Activated CD8-positive, alpha-beta T cell treated with anti-CD3 and anti-CD28 coated beads for 36 hours (primary cell): Measurements from ENCODE around the gene SRC. TPM values are rescaled to one million over a fixed set of nuclear protein-coding genes. Genes with fewer than 3 reads are reported as not detected.

Experiments
- ATAC-seq: fragments of 200-7000 bp; cut with Tn5 transposase; one replicate; pipeline ENCODE4 v1.10.0; 2021; ENCODE audit warnings: mild to moderate bottlenecking, moderate library complexity
- CTCF ChIA-PET: fragments of 350-600 bp; sonication (Branson Sonifier 250); formaldehyde crosslinking; loops from one replicate; lab custom pipeline; 2021; ENCODE audit warnings: antibody characterized with exemption; lab: Charles Lee
- POLR2A ChIA-PET: fragments of 350-600 bp; sonication (Branson Sonifier 250); formaldehyde crosslinking; loops from one replicate; lab custom pipeline; 2021; ENCODE audit warnings: antibody characterized with exemption; lab: Charles Lee
- DNase-seq: peaks from one replicate; pipeline ENCODE4 v3.0.0-alpha.2; 2020
- H3K27ac Mint-ChIP-seq: one replicate; pipeline ENCODE4 v1.8.0; 2021; ENCODE audit warnings: mild to moderate bottlenecking, mixed read lengths
- H3K27me3 Mint-ChIP-seq: one replicate; pipeline ENCODE4 v1.8.0; 2021; ENCODE audit warnings: mixed read lengths
- H3K36me3 Mint-ChIP-seq: one replicate; pipeline ENCODE4 v1.8.0; 2021; ENCODE audit warnings: low read depth, mixed read lengths
- H3K4me1 Mint-ChIP-seq: one replicate; pipeline ENCODE4 v1.8.0; 2021; ENCODE audit warnings: low read depth, mixed read lengths
- H3K4me3 Mint-ChIP-seq: one replicate; pipeline ENCODE4 v1.8.0; 2021; ENCODE audit warnings: mild to moderate bottlenecking, moderate library complexity, mixed read lengths
- H3K9me3 Mint-ChIP-seq: one replicate; pipeline ENCODE4 v1.8.0; 2021; ENCODE audit warnings: mixed read lengths
- intact Hi-C: fragments of 100-400 bp; cut with micrococcal nuclease; formaldehyde crosslinking; loops from one replicate; pipeline ENCODE4 v1.10.0; 2022
- total RNA-seq, 2 experiments: library from RNA; stranded (reverse); gene quantifications; one replicate each; pipeline ENCODE4 v1.2.3, GENCODE V29; 2021
- TF ChIP-seq, protein P1 (sequence below): fragments of 200-600 bp; IDR thresholded peaks from one replicate; pipeline ENCODE4 v1.8.0; 2022; ENCODE audit warnings: antibody characterized with exemption, mild to moderate bottlenecking

SRC gene
- total RNA-seq, 2 experiments from 2014 or later: 0.88 to 2.4 TPM

DNA sequence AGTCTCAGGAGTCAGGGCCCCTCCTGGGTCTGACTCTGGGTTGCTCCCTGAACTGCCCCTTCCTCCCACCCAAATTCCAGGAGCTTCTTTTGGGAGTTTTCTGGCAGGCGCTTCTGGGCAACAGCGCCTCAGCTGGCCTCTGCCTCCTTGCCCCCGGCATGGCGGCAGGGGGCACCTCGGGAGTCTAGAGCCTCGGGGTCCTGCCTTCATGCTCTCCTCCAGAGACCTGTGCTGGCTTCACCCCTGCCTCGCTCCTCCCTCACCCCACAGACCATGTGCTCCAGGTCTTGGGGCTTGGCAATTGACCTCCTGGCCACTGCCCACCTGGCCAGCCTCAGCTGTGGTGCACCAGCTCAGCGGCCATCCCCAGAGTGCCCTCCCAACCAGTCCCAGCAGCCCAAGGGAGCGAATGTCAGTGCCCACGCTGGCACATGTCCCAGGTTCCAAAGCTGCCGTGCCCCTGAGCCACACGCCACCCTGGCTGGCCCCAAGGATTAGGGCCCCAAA lies 43.4 kb downstream of the SRC start:
- Mint-ChIP-seq H3K4me1 (peaks cover 4% of the 10 kb centered on the region), H3K4me3 (no peak overlapping the region), H3K27ac (no peak overlapping the region), H3K36me3 (no peaks in the 10 kb centered on the region), H3K9me3 (no peaks in the 10 kb centered on the region), H3K27me3 (peaks cover 5% of the 10 kb centered on the region)
- POLR2A ChIA-PET: no interaction called here
- intact Hi-C loops: loop anchor here (10.0 kb wide), 1 partner anchor 146 kb away; no protein-coding TSS in a partner anchor
- ATAC-seq (no peak), DNase-seq (no peak)
- TF ChIP-seq, protein P1, sequence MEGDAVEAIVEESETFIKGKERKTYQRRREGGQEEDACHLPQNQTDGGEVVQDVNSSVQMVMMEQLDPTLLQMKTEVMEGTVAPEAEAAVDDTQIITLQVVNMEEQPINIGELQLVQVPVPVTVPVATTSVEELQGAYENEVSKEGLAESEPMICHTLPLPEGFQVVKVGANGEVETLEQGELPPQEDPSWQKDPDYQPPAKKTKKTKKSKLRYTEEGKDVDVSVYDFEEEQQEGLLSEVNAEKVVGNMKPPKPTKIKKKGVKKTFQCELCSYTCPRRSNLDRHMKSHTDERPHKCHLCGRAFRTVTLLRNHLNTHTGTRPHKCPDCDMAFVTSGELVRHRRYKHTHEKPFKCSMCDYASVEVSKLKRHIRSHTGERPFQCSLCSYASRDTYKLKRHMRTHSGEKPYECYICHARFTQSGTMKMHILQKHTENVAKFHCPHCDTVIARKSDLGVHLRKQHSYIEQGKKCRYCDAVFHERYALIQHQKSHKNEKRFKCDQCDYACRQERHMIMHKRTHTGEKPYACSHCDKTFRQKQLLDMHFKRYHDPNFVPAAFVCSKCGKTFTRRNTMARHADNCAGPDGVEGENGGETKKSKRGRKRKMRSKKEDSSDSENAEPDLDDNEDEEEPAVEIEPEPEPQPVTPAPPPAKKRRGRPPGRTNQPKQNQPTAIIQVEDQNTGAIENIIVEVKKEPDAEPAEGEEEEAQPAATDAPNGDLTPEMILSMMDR: no peak
- CTCF ChIA-PET: interaction anchor here (1.2 kb wide), 1 partner anchor 141 kb away, joined by 3 read pairs; no protein-coding TSS in a partner anchor

DNA sequence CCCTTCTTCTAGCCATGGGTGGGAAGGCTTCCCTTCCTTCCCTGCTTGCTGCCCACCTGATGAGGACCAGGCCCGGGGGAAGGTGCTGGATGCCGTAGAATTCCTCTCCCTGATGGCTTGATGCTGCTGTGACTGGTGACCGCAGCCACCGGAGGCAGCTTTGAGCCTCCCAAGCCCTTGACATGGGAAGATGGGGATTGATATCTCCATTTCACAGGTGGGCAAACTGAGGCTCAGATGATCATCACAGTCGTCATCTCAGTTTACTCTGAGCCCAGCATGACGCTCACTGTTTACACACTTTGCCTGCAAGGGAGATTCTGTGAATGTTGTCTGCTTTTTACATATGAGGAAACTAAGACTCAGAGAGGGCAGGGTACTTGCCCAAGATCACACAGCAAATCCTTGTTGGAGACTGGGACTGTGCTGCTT lies 43.9 kb downstream of the SRC start:
- Mint-ChIP-seq H3K27me3 (peaks cover 4% of the 10 kb centered on the region), H3K9me3 (no peaks in the 10 kb centered on the region), H3K36me3 (no peaks in the 10 kb centered on the region), H3K4me1 (peaks cover 2% of the 10 kb centered on the region), H3K4me3 (no peak overlapping the region), H3K27ac (no peak overlapping the region)
- intact Hi-C loops: loop anchor here (10.0 kb wide), 1 partner anchor 145 kb away; no protein-coding TSS in a partner anchor
- POLR2A ChIA-PET: no interaction called here
- TF ChIP-seq, protein P1: no peak
- CTCF ChIA-PET: interaction anchor here (1.2 to 3.6 kb wide), 2 partner anchors 140 to 144 kb away, joined by 3 to 24 read pairs; no protein-coding TSS in a partner anchor
- DNase-seq (no peak), ATAC-seq (no peak)

DNA sequence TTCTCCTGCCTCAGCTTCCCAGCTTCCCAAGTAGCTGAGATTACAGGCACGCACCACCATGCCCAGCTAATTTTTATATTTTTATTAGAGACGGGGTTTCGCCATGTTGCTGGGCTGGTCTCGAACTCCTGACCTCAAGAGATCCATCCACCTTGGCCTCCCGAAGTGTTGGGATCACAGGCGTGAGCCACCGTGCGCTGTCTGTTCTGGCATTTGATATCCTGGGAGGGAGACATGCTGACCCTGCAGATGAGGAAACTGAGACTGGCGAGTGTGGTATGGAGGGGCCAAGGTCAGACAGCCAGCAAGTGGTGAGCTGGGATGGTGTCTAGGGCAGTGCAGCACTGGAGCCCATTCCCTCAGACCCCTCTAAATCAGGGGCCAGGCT lies 44.6 kb downstream of the SRC start:
- Mint-ChIP-seq H3K27me3 (peaks cover 1% of the 10 kb centered on the region), H3K9me3 (no peaks in the 10 kb centered on the region), H3K4me3 (no peak overlapping the region), H3K27ac (no peak overlapping the region), H3K36me3 (no peaks in the 10 kb centered on the region), H3K4me1 (no peaks in the 10 kb centered on the region)
- DNase-seq (no peak), ATAC-seq (no peak)
- ChIA-PET POLR2A (no interaction called here), CTCF (interaction anchor here (1.2 to 3.6 kb wide), 2 partner anchors 140 to 144 kb away, joined by 3 to 24 read pairs; no protein-coding TSS in a partner anchor)
- intact Hi-C loops: no loop called here
- TF ChIP-seq, protein P1: no peak

DNA sequence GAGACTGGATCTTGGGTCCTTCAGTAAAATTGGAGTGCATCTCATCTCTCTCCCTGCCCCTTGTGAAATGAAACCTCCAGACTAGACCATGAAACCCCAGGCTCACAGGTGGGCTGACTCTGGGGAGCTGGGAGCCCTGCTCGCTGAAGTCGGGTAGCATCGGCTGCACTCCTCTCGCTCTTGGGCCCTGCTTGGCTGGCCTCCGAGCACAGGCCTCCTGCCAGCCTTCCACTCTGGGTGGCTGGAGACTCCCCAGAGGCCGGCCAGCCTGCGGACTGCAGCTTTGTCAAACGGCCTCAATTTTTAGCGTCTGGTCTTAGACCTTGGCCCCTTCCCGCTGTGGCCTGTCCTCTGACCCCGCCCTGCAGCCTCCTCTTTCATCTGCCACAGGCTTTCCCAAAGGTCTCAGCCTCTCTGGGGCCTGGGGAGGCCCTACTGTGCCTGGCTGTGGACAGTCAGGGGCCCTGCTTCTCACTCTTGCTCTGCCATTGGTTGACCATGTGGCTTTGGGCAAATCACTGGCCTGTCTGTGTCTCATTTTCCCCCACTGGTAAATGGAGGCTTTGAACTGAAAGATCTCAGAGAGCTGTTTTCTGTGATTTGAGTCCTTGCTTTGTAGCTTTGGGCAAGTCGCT lies 45.1 kb downstream of the SRC start:
- Mint-ChIP-seq H3K27me3 (no peaks in the 10 kb centered on the region), H3K27ac (no peak overlapping the region), H3K4me1 (no peaks in the 10 kb centered on the region), H3K36me3 (no peaks in the 10 kb centered on the region), H3K4me3 (no peak overlapping the region), H3K9me3 (no peaks in the 10 kb centered on the region)
- intact Hi-C loops: no loop called here
- ATAC-seq (no peak), DNase-seq (no peak)
- TF ChIP-seq, protein P1: no peak
- POLR2A ChIA-PET: no interaction called here
- CTCF ChIA-PET: interaction anchor here (3.6 kb wide), 1 partner anchor 143 kb away, joined by 24 read pairs; no protein-coding TSS in a partner anchor
